Brain microvascular endothelial cell (primary cell): Measurements from ENCODE around the gene ACTN2.

Experiments used
- DNase-seq: peaks from one replicate; pipeline ENCODE4 v3.0.0-alpha.2; 2020
- H3K27ac ChIP-seq: fragments of 250-450 bp; sonication (Bioruptor Pico); 2 replicates; pipeline ENCODE4 v1.5.1; 2020; ENCODE audit warnings: mild to moderate bottlenecking, moderate library complexity
- H3K27me3 ChIP-seq: fragments of 250-450 bp; sonication (Bioruptor Pico); replicated peaks from 2 replicates; pipeline ENCODE4 v1.5.1; 2020; ENCODE audit warnings: mild to moderate bottlenecking
- H3K36me3 ChIP-seq: fragments of 250-450 bp; sonication (Bioruptor Pico); replicated peaks from 2 replicates; pipeline ENCODE4 v1.5.1; 2020; ENCODE audit warnings: mild to moderate bottlenecking
- H3K4me3 ChIP-seq: 2 replicates; pipeline ENCODE4 v1.5.1; 2011; ENCODE audit warnings: low read depth, mild to moderate bottlenecking, control low read depth, low read length, moderate library complexity
- in situ Hi-C: cut with HindIII; loops from 2 replicates; pipeline ENCODE4 v1.10.0; 2017; ENCODE audit warnings: low sequenced_read_pairs, low pct_ligation_motif_present
- TF ChIP-seq, protein P1 (sequence below): IDR thresholded peaks from 2 replicates; pipeline ENCODE4 v1.5.1; 2011; ENCODE audit warnings: low read depth, mild to moderate bottlenecking, moderate library complexity, low read length, control low read depth, inconsistent platforms; ENCODE audit errors: missing control alignments

ACTN2 gene

DNA sequence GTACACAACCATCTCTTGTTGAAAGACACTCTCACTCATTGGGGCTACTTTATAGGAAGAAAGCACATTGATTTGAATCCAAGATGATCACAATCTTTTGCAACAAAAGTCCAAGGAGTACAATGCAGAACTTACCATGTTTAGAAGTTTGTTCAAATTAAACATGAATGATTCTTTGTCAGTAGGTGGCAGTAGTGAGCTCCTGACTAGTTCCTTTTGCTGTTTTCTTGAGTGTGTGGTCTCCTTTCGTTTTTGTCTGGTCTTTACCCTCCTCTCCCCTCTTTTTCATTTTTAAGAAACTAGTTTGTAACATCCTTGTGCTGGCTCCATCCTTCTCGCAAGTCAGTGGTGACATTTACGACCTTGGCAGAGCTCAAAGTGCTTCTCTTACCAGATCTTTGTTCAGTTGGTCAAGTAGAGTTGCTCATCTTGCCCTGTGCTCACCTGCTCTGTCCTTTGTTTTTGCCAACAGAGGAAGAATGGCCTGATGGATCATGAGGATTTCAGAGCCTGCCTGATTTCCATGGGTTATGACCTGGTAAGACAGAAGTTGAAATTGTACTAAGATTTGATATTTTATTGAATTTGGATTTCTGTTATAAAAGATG, 73.1 kb downstream of the ACTN2 start:
- Histone ChIP-seq H3K4me3 (no peak overlapping the region), H3K27ac (no peak overlapping the region), H3K36me3 (no peaks in the 10 kb centered on the region), H3K27me3 (no peaks in the 10 kb centered on the region)
- peak; percentile 9 for DNase-seq
- TF ChIP-seq, protein P1, sequence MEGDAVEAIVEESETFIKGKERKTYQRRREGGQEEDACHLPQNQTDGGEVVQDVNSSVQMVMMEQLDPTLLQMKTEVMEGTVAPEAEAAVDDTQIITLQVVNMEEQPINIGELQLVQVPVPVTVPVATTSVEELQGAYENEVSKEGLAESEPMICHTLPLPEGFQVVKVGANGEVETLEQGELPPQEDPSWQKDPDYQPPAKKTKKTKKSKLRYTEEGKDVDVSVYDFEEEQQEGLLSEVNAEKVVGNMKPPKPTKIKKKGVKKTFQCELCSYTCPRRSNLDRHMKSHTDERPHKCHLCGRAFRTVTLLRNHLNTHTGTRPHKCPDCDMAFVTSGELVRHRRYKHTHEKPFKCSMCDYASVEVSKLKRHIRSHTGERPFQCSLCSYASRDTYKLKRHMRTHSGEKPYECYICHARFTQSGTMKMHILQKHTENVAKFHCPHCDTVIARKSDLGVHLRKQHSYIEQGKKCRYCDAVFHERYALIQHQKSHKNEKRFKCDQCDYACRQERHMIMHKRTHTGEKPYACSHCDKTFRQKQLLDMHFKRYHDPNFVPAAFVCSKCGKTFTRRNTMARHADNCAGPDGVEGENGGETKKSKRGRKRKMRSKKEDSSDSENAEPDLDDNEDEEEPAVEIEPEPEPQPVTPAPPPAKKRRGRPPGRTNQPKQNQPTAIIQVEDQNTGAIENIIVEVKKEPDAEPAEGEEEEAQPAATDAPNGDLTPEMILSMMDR, result peak; percentile 67
- in situ Hi-C loops, result no loop called here

DNA sequence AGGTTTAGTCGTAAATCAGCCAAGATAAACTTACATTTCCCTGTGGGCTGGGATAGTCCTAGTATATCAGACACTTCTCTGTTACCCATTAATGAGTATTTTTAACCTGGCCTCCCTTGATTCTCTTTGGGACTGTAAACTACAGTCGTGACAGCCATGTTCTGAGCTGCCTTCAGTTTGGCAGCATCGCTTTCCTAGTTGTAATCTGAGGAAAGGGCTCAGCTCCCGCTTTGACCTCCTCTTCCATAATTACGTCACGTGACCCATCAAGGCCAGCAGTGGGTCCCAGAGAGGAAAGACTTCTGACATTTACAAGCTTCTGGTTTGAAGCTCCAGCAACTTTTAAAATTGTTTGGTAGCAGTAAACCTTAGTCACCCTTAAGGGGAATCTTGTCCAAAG, 74.2 kb downstream of the ACTN2 start:
- H3K36me3 ChIP-seq, result no peaks in the 10 kb centered on the region
- in situ Hi-C loops, result no loop called here
- H3K27me3 ChIP-seq, result no peaks in the 10 kb centered on the region
- H3K27ac ChIP-seq, result no peak overlapping the region
- H3K4me3 ChIP-seq, result no peak overlapping the region
- TF ChIP-seq, protein P1, result no peak
- no peak for DNase-seq

DNA sequence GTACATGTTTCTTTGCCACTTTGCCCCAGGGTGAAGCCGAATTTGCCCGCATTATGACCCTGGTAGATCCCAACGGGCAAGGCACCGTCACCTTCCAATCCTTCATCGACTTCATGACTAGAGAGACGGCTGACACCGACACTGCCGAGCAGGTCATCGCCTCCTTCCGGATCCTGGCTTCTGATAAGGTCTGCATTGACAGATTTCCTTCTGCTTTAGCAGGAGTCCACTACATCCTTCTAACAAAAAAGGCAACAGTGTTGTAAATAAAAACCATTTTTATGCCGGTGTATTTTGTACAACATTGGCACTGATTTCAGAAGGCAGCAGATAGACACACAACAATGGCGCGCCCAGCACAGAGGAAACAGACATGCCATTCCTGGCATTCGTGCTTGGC, 74.7 kb downstream of the ACTN2 start:
- Histone ChIP-seq H3K27me3 (no peaks in the 10 kb centered on the region), H3K4me3 (no peak overlapping the region), H3K27ac (no peak overlapping the region), H3K36me3 (no peaks in the 10 kb centered on the region)
- no peak for DNase-seq
- in situ Hi-C loops, result no loop called here
- TF ChIP-seq, protein P1, result no peak

DNA sequence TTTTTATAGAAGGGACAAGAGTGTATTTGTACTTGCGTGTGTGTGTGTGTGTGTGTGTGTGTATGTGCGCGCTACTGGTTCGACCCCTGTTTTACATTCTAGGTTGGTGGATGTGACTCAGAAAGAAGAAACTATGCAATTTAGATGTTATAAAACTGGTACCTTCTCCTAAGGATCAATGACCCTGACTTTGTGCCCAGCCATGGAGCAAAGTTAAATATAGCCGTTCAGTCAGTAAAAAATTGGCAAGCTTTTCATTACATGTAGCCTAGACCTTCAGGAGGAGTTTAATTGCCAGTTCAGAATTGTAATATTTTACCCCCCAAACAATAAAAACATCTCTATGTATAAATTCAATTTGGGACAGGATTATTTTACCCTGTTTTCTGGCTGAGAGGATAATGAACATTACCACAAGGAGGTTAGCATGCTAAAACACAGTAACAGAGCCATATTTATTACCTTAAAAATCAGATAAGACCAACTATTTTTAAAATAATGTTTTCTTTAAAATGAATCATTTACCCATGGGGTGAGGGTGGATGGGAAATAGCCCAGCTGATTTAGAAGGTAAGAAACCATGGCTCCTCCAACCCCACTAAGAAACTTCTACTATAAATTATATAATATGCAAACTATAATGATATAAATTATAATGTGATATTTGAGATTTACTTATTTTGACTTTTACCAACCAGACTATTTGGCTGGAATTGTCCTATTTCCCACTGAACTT, 75.3 kb downstream of the ACTN2 start:
- no peak for DNase-seq
- H3K27ac ChIP-seq, result no peak overlapping the region
- no peaks in the 10 kb centered on the region for H3K36me3 ChIP-seq
- in situ Hi-C loops, result no loop called here
- H3K27me3 ChIP-seq, result no peaks in the 10 kb centered on the region
- no peak overlapping the region for H3K4me3 ChIP-seq
- TF ChIP-seq, protein P1, result no peak

DNA sequence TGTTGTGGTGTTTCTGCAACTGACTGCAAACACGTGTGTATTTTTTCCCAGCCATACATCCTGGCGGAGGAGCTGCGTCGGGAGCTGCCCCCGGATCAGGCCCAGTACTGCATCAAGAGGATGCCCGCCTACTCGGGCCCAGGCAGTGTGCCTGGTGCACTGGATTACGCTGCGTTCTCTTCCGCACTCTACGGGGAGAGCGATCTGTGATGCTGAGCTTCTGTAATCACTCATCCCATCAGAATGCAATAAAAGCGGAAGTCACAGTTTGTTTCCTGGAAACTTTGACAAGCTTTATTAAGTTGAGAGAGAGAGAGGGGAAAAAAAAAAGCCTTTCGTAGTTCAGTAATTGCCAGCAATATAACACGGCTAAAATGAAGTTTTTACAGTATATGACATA, 76.1 kb downstream of the ACTN2 start:
- in situ Hi-C loops, result no loop called here
- Histone ChIP-seq H3K4me3 (no peak overlapping the region), H3K27ac (no peak overlapping the region), H3K36me3 (no peaks in the 10 kb centered on the region), H3K27me3 (no peaks in the 10 kb centered on the region)
- TF ChIP-seq, protein P1, result no peak
- DNase-seq, result no peak

DNA sequence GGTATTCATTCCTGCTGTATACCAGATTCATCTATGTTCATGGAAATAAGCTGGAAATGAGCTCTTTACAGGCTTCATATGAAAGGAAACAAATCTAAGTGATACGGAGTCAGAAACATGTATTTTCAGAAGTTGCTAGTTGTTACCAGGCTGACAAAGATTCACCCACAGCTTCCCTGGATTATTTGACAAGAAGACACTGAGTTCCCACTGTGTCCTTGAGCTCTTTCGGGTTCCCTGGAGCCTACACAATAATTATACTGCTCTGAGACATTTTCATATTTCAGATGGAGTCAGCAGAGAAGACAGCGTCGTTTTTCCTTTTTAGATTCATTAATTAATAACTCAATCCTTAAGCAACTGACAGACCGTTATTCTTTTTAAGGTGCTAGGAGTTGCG, 79.5 kb downstream of the ACTN2 start:
- H3K36me3 ChIP-seq, result no peaks in the 10 kb centered on the region
- H3K27me3 ChIP-seq, result no peaks in the 10 kb centered on the region
- TF ChIP-seq, protein P1, result no peak
- DNase-seq, result no peak
- no peak overlapping the region for H3K27ac ChIP-seq
- H3K4me3 ChIP-seq, result no peak overlapping the region
- in situ Hi-C loops, result no loop called here
